Activated CD8-positive, alpha-beta T cell treated with anti-CD3 and anti-CD28 coated beads, Interleukin-2, amount 10 ng/mL, durations not matched to agents 7 days and 5 days (primary cell): Measurements from ENCODE around the gene FZR1. TPM values are rescaled to one million over a fixed set of nuclear protein-coding genes. Genes with fewer than 3 reads are reported as not detected.
A peak's percentile ranks its signal among the peaks of the same experiment; 100 is the strongest.

Experiments
- ATAC-seq: fragments of 150-1000 bp; cut with Tn5 transposase; one replicate; pipeline ENCODE4 v1.10.0; 2021; ENCODE audit warnings: moderate library complexity
- CTCF ChIA-PET: fragments of 350-600 bp; sonication (Branson Sonifier 250); formaldehyde crosslinking; loops from one replicate; lab custom pipeline; 2021; ENCODE audit warnings: antibody characterized with exemption; lab: Charles Lee
- POLR2A ChIA-PET: fragments of 350-600 bp; sonication (Branson Sonifier 250); formaldehyde crosslinking; loops from one replicate; lab custom pipeline; 2021; ENCODE audit warnings: antibody characterized with exemption; lab: Charles Lee
- DNase-seq: peaks from one replicate; pipeline ENCODE4 v3.0.0-alpha.2; 2020
- H3K27ac Mint-ChIP-seq: one replicate; pipeline ENCODE4 v1.8.0; 2021; ENCODE audit warnings: mild to moderate bottlenecking, mixed read lengths
- H3K27me3 Mint-ChIP-seq: one replicate; pipeline ENCODE4 v1.8.0; 2021; ENCODE audit warnings: low read depth, mixed read lengths
- H3K36me3 Mint-ChIP-seq: one replicate; pipeline ENCODE4 v1.8.0; 2021; ENCODE audit warnings: low read depth, mixed read lengths
- H3K4me1 Mint-ChIP-seq: one replicate; pipeline ENCODE4 v1.8.0; 2021; ENCODE audit warnings: low read depth, mixed read lengths
- H3K4me3 Mint-ChIP-seq: one replicate; pipeline ENCODE4 v1.8.0; 2021; ENCODE audit warnings: mild to moderate bottlenecking, mixed read lengths
- H3K9me3 Mint-ChIP-seq: one replicate; pipeline ENCODE4 v1.8.0; 2022; ENCODE audit warnings: mixed read lengths; ENCODE audit not compliant: insufficient read depth
- total RNA-seq, 2 experiments: library from RNA; stranded (reverse); gene quantifications; one replicate each; pipeline ENCODE4 v1.2.3, GENCODE V29; 2021

FZR1 gene
- total RNA-seq, 2 experiments from 2014 or later: 72.7 to 81.6 TPM

DNA sequence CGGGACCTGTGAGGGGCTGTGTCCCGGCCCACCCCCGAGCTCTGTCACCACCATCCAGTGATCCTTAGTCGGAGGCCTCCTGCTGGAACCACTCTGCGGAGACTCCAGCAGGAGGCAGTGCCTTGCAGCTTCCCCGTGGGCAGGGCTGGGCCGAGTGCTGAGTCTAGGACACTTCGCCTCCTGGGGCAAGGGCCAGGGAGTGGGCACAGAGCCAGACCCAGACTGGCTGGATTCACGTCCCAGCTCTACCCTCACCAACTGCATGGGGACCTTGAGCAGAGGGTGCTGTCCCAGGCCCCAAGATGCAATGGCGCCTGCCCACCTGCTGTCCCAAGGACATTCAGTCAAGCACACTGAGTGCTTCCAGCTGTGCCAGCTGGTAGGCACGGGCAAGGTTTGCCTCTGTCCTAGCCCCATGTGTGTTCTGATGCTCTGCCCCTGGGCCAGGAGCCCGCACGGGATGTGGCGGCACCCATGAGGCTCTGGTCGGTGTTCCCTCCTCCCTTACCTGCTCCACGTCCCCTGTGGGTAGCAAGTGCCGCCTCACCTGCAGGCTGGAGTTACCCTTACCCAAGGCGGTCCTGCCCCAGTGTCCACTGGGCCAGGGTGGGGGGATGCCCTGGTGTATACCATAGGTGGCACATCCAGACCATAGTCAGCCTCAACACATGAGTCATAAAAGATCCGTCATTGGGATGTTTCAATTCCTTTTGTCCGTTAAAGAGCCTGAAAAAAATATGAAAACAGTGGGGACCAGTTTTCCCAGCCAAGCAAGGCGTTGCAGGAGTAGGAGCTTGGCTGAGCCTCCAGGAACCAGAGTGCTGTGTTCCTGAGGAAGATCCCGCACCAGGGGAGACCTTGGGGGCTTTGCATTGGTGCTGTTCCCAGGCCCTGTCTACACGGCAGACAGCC, 7.4 kb downstream of the FZR1 start:
- no peak for DNase-seq
- no peak overlapping the region for H3K4me3 Mint-ChIP-seq
- no peak for ATAC-seq
- H3K9me3 Mint-ChIP-seq: no peaks in the 10 kb centered on the region
- no peak overlapping the region for H3K27ac Mint-ChIP-seq
- CTCF ChIA-PET: no interaction called here
- H3K36me3 Mint-ChIP-seq: peaks cover 22% of the 10 kb centered on the region
- H3K27me3 Mint-ChIP-seq: no peaks in the 10 kb centered on the region
- peaks cover 41% of the 10 kb centered on the region for H3K4me1 Mint-ChIP-seq
- POLR2A ChIA-PET: no interaction called here

DNA sequence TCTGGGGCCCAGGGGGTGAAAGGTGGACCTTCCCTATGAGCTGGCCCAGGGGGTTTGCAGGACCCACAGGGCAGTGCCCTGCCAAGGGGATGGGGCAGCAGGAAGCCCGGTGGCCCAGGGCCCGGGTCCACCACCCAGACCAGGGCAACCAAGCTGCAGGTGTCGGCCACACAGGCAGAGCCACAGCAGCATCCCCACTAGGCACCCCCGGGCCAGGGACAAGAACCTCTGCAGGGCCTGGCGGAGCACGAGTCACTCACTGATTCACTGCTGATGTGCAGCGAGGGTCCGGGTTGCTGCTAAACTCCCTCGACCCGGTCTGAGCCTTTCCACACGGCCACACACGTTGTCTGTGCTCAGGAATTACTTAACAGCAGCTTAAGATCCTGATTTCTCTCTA, 8.8 kb downstream of the FZR1 start:
- H3K4me3 Mint-ChIP-seq: no peak overlapping the region
- H3K27ac Mint-ChIP-seq: no peak overlapping the region
- H3K27me3 Mint-ChIP-seq: no peaks in the 10 kb centered on the region
- peaks cover 13% of the 10 kb centered on the region for H3K36me3 Mint-ChIP-seq
- CTCF ChIA-PET: interaction anchor here (1.0 kb wide), 1 partner anchor 210 kb away, joined by 3 read pairs; no protein-coding TSS in a partner anchor
- ATAC-seq (no peak), DNase-seq (no peak)
- H3K4me1 Mint-ChIP-seq: peaks cover 28% of the 10 kb centered on the region
- POLR2A ChIA-PET: no interaction called here
- no peaks in the 10 kb centered on the region for H3K9me3 Mint-ChIP-seq

DNA sequence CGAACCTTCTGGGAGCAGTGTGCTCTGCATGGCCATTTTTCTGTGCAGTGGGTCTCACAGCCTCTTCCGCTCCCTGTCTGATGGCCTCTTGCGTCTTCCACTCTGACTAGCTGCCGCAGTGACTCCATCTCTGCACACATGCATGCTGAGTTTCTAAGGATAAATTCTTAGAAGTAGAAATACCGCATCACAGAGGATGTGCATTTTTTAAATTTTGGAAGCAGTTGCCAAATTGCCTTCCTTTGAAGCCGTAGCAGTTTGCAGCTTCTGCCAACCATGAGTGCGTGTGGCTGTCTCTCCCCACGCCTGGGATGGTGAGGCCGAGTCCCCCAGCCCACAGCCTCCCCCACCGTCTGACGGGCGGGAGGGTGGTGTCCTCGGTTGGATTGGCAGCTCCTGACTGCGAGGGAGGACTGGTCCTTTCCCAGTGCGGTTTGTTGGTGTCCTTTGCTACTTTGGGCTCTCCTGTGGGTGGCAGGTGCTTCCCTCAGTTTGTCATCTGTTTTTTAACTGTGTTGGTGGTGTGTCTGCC, 9.8 kb downstream of the FZR1 start:
- H3K4me3 Mint-ChIP-seq: no peak overlapping the region
- H3K27ac Mint-ChIP-seq: peak overlapping the region; percentile 16
- H3K36me3 Mint-ChIP-seq: peaks cover 9% of the 10 kb centered on the region
- POLR2A ChIA-PET: no interaction called here
- peaks cover 26% of the 10 kb centered on the region for H3K4me1 Mint-ChIP-seq
- DNase-seq: no peak
- no peaks in the 10 kb centered on the region for H3K27me3 Mint-ChIP-seq
- ATAC-seq: no peak
- CTCF ChIA-PET: no interaction called here
- H3K9me3 Mint-ChIP-seq: no peaks in the 10 kb centered on the region

DNA sequence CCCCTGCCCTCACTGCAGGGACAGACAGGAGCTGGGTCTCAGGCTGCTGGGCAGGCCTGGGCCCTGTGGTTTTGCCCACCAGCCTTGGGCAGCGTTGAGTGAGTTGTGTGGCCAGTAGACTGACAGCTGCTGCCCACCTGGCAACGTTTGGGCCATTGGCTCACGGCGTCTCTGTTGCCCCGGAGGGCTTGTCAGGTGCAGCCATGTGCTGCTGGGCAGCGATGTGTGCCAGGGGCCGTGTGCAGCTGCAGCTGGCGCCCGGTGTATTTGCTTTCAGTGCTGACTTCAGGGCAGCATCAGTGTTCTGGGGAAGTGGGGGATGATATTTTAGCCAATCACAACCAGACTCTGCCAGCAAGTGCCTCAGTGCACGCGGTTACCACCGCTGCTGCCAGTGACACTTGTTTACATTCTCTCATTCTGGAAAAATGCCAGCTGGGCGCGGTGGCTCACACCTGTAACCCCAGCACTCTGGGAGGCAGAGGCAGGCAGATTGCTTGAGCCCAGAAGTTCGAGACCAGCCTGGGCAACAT, 10.6 kb downstream of the FZR1 start:
- no peak overlapping the region for H3K27ac Mint-ChIP-seq

DNA sequence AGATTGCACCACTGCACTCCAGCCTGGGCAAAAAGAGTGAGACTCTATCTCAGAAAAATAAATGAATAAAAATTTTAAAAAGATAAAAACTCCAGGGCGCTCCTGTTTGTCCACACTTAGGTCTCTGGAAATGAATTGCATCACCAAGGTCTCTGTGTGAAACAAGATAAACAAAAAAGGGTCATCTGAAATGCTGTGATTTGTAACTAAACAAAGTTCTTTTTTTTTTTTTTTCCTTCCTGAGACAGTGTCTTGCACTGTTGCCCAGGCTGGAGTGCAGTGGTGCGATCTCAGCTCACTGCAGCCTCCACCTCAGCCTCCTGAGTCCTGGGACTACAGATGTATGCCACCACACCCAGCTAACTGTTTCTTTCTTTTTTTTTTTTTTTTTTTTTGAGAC, 11.5 kb downstream of the FZR1 start:
- POLR2A ChIA-PET: no interaction called here

More for the DNA sequence above, 10.6 kb downstream of the FZR1 start:
- Mint-ChIP-seq H3K4me3 (no peak overlapping the region), H3K36me3 (peaks cover 13% of the 10 kb centered on the region), H3K27me3 (no peaks in the 10 kb centered on the region), H3K9me3 (no peaks in the 10 kb centered on the region), H3K4me1 (peaks cover 28% of the 10 kb centered on the region)
- no peak for ATAC-seq
- ChIA-PET CTCF (interaction anchor here (0.5 kb wide), 1 partner anchor 32 kb away, joined by 3 read pairs; no protein-coding TSS in a partner anchor), POLR2A (interaction anchor here (0.8 kb wide), 1 partner anchor 187 kb away, joined by 3 read pairs; no protein-coding TSS in a partner anchor)
- DNase-seq: peak; percentile 33

DNA sequence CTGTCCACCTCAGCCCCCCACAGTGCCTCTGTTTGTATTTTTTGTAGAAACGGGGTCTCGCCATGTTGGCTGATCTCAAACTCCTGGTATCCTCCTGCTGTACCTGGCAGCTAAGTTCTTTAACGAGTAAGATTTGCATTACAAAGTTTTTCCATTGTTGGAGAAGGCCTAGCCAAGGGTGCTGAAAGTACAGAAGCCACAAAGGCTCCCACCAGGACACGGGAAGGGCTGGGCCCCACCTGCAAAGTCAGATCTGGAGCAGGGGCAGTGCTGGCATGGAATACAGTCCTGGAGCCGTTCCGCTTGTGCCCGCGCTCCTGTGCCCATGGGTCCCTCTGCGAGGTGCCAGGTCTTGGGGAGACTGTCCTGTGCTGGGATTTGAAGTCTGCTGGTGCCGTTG, 12.1 kb downstream of the FZR1 start:
- ATAC-seq: no peak
- no peaks in the 10 kb centered on the region for H3K9me3 Mint-ChIP-seq
- ChIA-PET POLR2A (no interaction called here), CTCF (no interaction called here)
- H3K27ac Mint-ChIP-seq: no peak overlapping the region
- peaks cover 28% of the 10 kb centered on the region for H3K4me1 Mint-ChIP-seq
- no peak for DNase-seq
- H3K36me3 Mint-ChIP-seq: peaks cover 16% of the 10 kb centered on the region
- H3K27me3 Mint-ChIP-seq: no peaks in the 10 kb centered on the region
- no peak overlapping the region for H3K4me3 Mint-ChIP-seq

More for the DNA sequence above, 11.5 kb downstream of the FZR1 start:
- ATAC-seq: no peak
- Mint-ChIP-seq H3K4me3 (no peak overlapping the region), H3K27me3 (no peaks in the 10 kb centered on the region), H3K9me3 (no peaks in the 10 kb centered on the region), H3K4me1 (peaks cover 28% of the 10 kb centered on the region), H3K36me3 (peaks cover 16% of the 10 kb centered on the region), H3K27ac (no peak overlapping the region)
- CTCF ChIA-PET: no interaction called here
- no peak for DNase-seq

DNA sequence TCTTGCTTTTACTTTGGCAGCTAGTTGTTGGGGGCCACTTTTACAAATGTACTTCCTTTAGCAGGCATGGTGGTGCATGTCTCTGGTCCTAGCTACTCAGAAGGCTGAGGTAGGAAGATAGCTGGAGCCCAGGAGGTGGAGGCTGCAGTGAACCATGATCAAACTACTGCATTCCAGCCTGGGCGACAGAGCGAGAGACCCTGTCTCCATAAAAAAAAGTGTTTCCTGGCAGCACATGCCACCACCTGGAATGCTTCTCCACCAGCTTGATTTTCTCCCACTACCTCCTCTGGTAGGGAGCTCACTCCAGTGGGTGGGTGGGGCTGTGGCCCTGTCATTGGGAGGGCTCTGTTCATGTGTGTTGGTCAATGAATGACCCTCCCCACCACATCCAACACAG, 12.5 kb downstream of the FZR1 start:
- H3K27me3 Mint-ChIP-seq: no peaks in the 10 kb centered on the region
- H3K27ac Mint-ChIP-seq: no peak overlapping the region
- no peaks in the 10 kb centered on the region for H3K9me3 Mint-ChIP-seq
- POLR2A ChIA-PET: no interaction called here
- no peak for ATAC-seq
- CTCF ChIA-PET: no interaction called here
- DNase-seq: no peak
- H3K4me3 Mint-ChIP-seq: no peak overlapping the region
- H3K4me1 Mint-ChIP-seq: peaks cover 28% of the 10 kb centered on the region
- peaks cover 16% of the 10 kb centered on the region for H3K36me3 Mint-ChIP-seq

DNA sequence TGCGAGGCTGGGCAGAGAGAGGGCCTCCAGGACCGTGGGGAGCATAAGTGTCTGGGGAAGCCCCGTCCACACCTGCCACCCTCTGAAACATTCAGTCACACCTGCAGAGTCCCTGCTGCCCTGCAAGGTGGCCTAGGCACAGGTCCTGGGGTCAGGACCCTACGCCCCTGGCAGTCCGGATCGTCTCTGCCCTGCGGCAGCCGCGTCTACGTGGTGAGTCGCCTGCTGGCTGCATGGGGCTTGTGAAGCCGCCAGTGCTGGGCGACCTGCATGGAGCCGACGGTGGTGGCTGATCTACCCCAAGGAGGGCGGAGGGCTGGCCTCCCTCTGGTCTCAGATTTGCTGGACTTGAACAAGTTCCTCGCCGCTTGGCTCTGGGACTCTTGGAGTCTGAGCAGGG, 13.0 kb downstream of the FZR1 start:
- H3K4me1 Mint-ChIP-seq: peaks cover 27% of the 10 kb centered on the region
- CTCF ChIA-PET: no interaction called here
- DNase-seq (no peak), ATAC-seq (no peak)
- no peak overlapping the region for H3K4me3 Mint-ChIP-seq
- no peaks in the 10 kb centered on the region for H3K9me3 Mint-ChIP-seq
- H3K27ac Mint-ChIP-seq: no peak overlapping the region
- POLR2A ChIA-PET: no interaction called here
- H3K36me3 Mint-ChIP-seq: peaks cover 19% of the 10 kb centered on the region
- H3K27me3 Mint-ChIP-seq: no peaks in the 10 kb centered on the region

DNA sequence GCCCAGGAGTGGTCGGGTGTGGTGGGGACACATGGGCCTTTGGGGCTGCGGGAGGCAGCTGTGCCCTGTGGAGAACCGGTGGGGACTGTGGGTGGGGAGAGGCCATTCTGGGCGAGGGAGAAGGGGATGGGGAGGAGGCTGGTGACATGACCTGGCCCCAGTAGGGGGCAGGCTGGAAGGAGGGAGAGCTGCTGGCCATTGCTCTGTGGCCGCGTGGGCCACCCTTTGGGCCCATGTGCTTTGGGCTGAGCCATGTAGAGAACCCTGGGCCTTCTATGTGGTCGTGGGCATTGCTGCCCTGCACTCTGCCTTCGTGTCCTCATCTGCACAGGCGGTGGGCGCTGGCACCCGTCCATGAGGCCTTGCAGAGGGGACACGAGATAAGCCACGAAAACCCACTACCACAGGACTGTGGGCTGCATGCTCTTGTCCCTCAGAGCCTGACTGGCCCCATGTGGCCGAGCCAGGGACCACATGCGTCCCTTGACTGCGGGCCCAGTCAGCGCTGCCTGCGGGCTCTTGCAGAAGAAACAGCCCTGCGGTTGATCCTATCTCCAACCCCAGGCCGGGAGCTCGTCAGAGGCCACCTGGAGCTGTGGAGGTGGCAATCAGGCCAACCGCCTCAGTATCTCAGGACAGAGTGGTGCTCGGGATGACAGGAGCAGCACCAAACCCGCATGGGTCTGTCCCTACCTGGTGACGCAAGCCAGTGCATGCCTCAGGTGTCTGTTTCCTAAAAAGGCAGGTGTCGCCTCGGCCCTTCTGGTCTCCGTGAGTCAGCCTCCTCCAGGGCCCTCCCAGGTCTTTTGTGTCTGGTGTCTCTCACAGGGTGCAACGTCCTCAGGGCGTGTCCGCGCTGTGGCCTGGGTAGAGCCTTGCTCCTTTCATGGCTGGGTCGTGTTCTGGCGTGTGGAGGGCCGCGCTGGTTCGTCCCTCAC, 14.3 kb downstream of the FZR1 start:
- no peak for ATAC-seq
- ChIA-PET CTCF (no interaction called here), POLR2A (no interaction called here)
- Mint-ChIP-seq H3K4me3 (no peak overlapping the region), H3K36me3 (peaks cover 22% of the 10 kb centered on the region), H3K9me3 (no peaks in the 10 kb centered on the region), H3K27me3 (no peaks in the 10 kb centered on the region), H3K27ac (no peak overlapping the region), H3K4me1 (peaks cover 21% of the 10 kb centered on the region)
- no peak for DNase-seq

DNA sequence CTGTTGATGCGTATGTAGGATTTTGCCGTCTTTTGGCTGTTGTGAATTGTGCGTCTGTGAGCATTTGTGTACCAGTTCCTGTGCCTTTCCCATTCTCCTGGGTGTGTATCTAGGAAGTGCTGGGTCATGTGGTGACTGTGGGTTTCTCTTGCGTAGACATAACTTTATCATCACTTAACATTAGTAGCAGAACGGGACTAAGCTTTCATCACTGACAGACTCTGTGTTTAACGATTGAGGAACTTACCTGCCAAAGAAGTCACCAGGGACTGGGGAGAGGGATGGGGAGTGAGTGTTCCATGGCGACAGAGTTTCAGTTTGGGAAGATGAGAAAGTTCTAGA, 15.0 kb downstream of the FZR1 start:
- no peak overlapping the region for H3K4me3 Mint-ChIP-seq
- no peak for DNase-seq
- peaks cover 15% of the 10 kb centered on the region for H3K4me1 Mint-ChIP-seq
- H3K27me3 Mint-ChIP-seq: no peaks in the 10 kb centered on the region
- peaks cover 22% of the 10 kb centered on the region for H3K36me3 Mint-ChIP-seq
- peak overlapping the region; percentile 5 for H3K27ac Mint-ChIP-seq
- ChIA-PET POLR2A (no interaction called here), CTCF (no interaction called here)
- no peaks in the 10 kb centered on the region for H3K9me3 Mint-ChIP-seq
- no peak for ATAC-seq

DNA sequence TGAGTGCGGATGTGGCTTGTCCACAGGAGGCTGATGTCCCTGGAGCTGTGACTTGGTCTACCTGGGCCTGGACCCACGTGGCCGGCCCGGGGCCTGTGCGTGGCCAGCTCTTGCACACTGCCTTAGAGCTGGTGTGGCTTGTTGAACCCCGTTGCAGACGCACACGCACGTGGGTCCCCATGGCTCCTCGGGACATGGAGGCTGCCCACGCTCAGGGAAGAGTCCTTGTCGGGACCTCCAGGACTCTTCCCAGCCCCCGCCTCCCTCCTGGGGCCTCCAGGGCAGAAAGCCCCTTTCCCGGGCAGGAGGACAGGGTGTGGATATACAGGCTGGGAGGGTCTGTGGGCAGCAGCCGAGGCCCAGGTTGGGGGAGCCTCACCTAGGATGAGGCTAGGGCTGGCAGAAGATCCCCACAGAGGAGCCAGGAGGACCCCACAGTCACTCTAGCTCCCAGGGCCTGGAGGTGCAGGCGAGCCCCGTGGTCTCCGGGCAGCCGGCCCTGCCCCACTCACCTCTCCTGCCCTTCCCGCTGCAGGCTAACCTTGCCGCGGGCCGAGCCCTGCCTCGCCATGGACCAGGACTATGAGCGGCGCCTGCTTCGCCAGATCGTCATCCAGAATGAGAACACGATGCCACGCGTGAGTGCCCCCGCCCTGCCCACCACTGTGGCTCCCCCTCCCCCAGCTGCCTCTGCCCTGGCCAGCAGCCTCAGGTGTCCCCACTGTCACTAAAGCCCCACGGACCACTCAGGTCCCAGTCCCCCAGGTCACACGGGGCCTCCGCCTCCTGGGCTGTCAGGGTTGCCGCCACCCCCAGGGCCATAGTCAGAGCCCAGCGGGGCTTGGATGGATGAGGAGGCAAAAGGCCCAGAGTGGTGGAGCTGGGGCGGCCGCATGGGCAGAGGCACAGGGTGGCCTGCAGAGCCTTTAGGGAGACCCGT, 16.6 kb downstream of the FZR1 start:
- Mint-ChIP-seq H3K36me3 (peaks cover 25% of the 10 kb centered on the region), H3K27me3 (no peaks in the 10 kb centered on the region), H3K4me3 (no peak overlapping the region), H3K27ac (no peak overlapping the region), H3K4me1 (peaks cover 3% of the 10 kb centered on the region), H3K9me3 (no peaks in the 10 kb centered on the region)
- POLR2A ChIA-PET: no interaction called here
- ATAC-seq (no peak), DNase-seq (no peak)
- CTCF ChIA-PET: no interaction called here
